LNCaP clone FGC (cell line): Measurements from ENCODE around the gene SERBP1.
"Not testable (repeated sequence)": the region's sequence is repeated elsewhere in the genome, so short reads cannot be mapped to it uniquely, and the experiment has no call there.

Source experiments
- DNase-seq: peaks from one replicate; pipeline ENCODE4 v3.0.0-alpha.2; 2011; ENCODE audit warnings: low read depth
- H3K4me3 ChIP-seq: 2 replicates; pipeline ENCODE4 v1.5.1; 2011; ENCODE audit warnings: mild to moderate bottlenecking, low read depth, low read length, control low read depth
- TF ChIP-seq, protein P1 (sequence below): IDR thresholded peaks from 2 replicates; pipeline ENCODE4 v1.5.1; 2012; ENCODE audit warnings: mild to moderate bottlenecking; ENCODE audit not compliant: control insufficient read depth, insufficient read depth; ENCODE audit errors: extremely low read depth

The SERBP1 gene

DNA sequence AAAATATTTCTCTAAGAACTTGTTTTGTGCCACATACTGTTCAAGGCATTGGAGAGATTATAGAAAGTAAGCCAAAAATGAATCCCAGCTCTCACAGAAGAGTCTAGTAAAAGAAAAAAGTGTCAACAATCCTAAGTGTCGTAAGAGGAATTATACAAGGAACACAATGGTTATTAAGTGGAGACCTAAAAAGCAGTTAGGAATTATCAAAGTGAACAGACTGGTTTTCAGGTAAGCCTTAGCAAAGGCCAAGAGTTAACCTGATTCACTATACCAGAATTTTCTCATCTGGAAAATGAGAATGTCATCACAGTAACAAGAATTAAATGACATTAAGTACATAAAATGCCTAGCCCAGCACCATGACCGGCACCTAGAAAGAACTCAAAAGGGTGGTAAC, 15.6 kb downstream of the SERBP1 start:
- DNase-seq = peak; percentile 66
- TF ChIP-seq, protein P1, sequence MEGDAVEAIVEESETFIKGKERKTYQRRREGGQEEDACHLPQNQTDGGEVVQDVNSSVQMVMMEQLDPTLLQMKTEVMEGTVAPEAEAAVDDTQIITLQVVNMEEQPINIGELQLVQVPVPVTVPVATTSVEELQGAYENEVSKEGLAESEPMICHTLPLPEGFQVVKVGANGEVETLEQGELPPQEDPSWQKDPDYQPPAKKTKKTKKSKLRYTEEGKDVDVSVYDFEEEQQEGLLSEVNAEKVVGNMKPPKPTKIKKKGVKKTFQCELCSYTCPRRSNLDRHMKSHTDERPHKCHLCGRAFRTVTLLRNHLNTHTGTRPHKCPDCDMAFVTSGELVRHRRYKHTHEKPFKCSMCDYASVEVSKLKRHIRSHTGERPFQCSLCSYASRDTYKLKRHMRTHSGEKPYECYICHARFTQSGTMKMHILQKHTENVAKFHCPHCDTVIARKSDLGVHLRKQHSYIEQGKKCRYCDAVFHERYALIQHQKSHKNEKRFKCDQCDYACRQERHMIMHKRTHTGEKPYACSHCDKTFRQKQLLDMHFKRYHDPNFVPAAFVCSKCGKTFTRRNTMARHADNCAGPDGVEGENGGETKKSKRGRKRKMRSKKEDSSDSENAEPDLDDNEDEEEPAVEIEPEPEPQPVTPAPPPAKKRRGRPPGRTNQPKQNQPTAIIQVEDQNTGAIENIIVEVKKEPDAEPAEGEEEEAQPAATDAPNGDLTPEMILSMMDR = no peak
- no peak overlapping the region for H3K4me3 ChIP-seq

DNA sequence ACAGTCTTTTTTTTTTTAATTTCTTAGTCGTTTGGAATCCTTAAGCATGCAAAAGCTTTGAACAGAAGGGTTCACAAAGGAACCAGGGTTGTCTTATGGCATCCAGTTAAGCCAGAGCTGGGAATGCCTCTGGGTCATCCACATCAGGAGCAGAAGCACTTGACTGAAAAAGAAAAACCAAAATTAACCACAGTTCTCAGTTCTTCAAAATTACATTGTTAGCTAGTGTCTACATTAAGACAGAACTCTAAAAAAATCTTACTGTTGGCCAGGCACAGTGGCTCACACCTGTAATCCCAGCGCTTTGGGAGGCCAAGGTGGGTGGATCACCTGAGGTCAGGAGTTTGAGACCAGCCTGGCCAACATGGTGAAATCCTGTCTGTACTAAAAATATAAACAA, 17.1 kb downstream of the SERBP1 start:
- H3K4me3 ChIP-seq, DNase-seq: not testable (repeated sequence)

DNA sequence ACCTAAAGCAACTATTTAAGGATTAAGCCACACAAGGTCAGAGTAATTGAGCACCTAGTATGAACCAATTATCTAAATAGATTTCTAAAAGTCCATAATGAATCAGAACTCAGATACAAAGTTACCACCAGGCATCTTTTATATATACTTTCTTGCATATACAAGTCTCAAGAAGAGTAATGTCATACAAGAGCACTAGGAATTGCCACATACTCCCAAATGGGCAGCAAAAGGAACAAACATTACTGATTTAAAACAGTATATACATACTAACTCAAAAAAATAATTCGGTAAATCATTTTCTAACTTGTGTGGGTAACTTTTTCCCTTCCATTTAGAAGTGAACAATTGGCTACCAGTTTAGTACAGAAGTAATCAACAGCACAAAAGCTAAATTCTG, 22.1 kb downstream of the SERBP1 start:
- TF ChIP-seq, protein P1 = no peak
- DNase-seq = no peak
- H3K4me3 ChIP-seq = no peak overlapping the region

DNA sequence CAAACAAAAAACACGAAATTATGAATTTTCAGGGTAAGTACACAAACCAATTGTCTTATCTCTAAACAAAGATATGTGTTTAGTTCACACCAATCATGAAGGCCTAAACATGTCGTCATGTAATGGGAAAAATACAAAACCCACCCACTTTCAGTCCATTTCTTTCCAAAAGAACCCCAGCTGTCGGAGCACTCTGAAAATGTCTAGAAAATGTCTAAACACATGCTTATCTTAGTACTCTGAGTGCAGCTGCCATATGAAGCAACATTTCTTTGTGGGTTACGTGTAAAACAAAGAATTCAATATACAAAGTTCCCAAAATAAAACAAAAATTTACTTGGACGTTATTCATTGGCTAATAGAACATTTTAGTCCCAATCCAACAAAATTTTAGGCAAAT, 22.7 kb downstream of the SERBP1 start:
- DNase-seq = no peak
- TF ChIP-seq, protein P1 = no peak
- no peak overlapping the region for H3K4me3 ChIP-seq

DNA sequence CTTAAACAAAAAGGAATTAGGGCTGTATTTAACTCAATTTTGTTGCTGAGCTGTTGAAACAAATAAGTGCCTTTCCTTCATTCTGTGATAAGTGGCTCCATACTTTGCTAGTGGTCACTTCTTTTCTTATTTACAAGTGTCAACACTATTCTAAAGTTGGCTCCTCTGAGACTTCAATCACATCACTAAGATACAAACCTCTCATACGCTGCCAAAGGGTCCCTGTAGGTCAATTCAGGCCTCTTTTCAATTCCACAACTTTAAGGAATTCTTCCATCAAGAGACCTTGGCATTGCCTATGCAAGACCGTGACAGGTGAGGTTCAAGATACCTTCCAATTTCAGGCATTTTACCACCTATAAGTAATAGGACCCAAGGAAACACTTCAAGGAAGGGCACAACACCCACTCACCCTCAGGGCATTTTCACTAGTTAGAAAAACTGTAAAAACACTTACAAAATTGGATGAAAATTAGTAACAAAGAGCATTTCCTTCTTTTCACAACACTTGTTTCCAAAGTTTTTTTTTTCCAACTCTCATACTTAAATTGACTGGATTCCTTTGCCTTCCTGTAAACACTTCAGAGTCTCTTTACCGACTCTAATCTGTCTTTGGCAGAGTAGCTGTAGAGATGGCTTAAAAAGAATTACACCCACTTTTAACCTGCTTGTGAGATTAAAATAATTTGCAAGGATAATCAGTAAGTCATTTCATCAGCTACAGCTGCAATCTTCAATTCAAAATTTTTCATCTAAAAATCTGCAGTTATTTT, 24.5 kb downstream of the SERBP1 start:
- TF ChIP-seq, protein P1 = no peak
- H3K4me3 ChIP-seq = no peak overlapping the region
- DNase-seq = no peak

DNA sequence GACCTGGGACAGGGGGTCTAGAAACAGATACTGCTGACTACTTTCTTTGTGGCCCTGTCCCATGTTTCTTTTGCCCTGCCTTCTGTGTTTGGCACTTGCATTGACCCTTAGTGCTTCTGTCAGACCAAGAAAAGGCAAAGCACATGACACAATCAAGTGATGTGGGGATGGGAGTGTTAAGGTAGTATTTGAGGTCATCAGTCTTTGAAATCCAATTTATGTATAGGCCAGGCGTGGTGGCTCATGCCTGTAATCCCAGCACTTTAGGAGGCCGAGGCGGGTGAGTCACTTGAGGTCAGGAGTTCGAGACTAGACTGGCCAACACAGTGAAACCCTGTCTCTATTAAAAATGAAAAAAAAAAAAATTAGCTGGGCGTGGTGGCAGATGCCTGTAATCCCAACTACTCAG, 26.0 kb downstream of the SERBP1 start:
- DNase-seq = no peak
- TF ChIP-seq, protein P1 = no peak
- no peak overlapping the region for H3K4me3 ChIP-seq

DNA sequence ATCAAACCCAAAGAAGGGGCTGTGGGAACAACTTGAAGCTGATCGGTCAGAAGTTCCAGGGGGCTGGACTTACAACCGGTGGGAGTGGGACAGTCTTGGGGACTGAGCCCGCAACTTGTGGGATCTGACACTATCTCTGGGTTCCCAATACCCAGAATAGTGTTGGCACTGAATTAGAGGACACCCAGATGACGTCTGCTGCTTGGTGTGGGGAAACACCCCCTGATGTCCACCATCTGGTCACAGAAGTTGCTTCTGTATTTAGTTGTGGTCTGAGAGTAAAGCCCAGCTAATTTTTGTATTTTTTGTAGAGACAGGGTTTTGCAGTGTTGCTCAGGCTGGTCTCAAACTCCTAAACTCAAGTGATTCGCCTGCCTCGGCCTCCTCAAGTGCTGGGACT, 28.8 kb downstream of the SERBP1 start:
- H3K4me3 ChIP-seq = no peak overlapping the region
- TF ChIP-seq, protein P1 = no peak
- no peak for DNase-seq

DNA sequence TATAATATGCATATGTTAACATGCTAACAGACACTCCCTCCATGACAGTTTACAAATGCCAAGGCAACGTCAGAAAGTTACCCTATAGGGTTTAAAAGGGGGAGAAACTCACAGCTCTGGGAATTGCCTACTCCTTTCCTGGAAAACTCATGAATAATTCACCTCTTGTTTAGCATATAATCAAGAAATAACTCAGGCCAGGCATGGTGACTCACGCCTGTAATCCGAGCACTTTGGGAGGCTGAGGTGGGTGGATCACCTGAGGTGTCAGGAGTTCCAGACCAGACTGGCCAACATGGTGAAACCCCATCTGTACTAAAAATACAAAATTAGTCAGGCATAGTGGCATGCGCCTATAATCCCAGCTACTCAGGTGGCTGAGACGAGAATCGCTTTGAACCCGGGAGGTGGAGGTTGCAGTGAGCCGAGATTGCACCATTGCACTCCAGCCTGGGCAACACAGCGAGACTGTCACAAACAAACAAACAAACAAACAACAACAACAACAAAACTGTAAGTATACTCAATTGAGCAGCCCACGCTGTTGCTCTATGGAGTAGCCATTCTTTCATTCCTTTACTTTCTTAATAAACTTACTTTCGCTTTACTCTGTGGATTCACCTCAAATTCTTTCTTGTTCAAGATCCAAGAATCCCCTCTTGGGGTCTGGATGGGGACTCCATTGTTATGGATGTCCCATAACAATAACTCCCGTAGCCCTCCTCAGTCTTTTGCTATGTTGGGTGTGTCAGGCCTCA, 30.0 kb downstream of the SERBP1 start:
- H3K4me3 ChIP-seq, DNase-seq: not testable (repeated sequence)
